ENCODE measurements around the gene TM9SF1.

Gene TM9SF1

GRCh38 chr14:24198814-24199524 is 3.7 kb upstream of the TM9SF1 start:
- no peak for TF ChIP-seq CTCF (conservative IDR thresholded peaks at IDR 0.05; ENCODE audit: low read depth, low read length)
- DNase-seq (ENCODE audit: low read depth), result no peak
- H3K4me3 ChIP-seq (ENCODE audit: low read depth, low read length), result no peak overlapping the region

GRCh38 chr14:24197056-24197450 is 1.8 kb upstream of the TM9SF1 start:
- DNase-seq (ENCODE audit: low read depth), result no peak
- TF ChIP-seq CTCF (conservative IDR thresholded peaks at IDR 0.05; ENCODE audit: low read depth, low read length), result no peak
- no peak overlapping the region for H3K4me3 ChIP-seq (ENCODE audit: low read depth, low read length)

- peak overlapping the region; percentile 96 for H3K4me3 ChIP-seq (ENCODE audit: low read depth, low read length)
- TF ChIP-seq CTCF (conservative IDR thresholded peaks at IDR 0.05; ENCODE audit: low read depth, low read length), result no peak
- peak; percentile 35 for DNase-seq (ENCODE audit: low read depth)
These were observed 1.1 kb upstream of the TM9SF1 start for GRCh38 chr14:24196071-24197055.

- no peak for TF ChIP-seq CTCF (conservative IDR thresholded peaks at IDR 0.05; ENCODE audit: low read depth, low read length)
These were observed 412 bp downstream of the TM9SF1 start for GRCh38 chr14:24194873-24195185.

GRCh38 chr14:24194186-24194872 is 912 bp downstream of the TM9SF1 start:
- DNase-seq (ENCODE audit: low read depth), result no peak
- peak overlapping the region; percentile 96 for H3K4me3 ChIP-seq (ENCODE audit: low read depth, low read length)
- TF ChIP-seq CTCF (conservative IDR thresholded peaks at IDR 0.05; ENCODE audit: low read depth, low read length), result no peak

More at GRCh38 chr14:24194873-24195185, 412 bp downstream of the TM9SF1 start:
- peak overlapping the region; percentile 96 for H3K4me3 ChIP-seq (ENCODE audit: low read depth, low read length)
- no peak for DNase-seq (ENCODE audit: low read depth)

- DNase-seq (ENCODE audit: low read depth), result no peak
- H3K4me3 ChIP-seq (ENCODE audit: low read depth, low read length), result no peak overlapping the region
- no peak for TF ChIP-seq CTCF (conservative IDR thresholded peaks at IDR 0.05; ENCODE audit: low read depth, low read length)
These were observed 2.3 kb downstream of the TM9SF1 start for GRCh38 chr14:24192933-24193332.
